ENCODE measurements around the gene NEK4.

DNA sequence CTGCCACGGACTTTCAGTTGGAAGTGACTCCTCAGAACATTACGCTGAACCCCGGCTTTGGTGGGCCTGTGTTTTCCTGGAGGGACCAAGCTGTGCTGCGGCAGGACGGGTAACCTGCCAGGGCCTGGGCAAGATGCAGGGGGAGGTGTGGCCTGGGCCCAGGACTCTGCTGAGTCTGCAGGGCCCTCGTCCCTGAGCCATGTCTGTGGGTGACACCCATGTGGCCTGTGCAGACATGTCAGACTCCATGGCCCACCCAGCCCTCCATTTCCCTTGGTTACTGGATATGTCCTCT, 19.0 kb upstream of the NEK4 start:
- TF ChIP-seq, protein P1, sequence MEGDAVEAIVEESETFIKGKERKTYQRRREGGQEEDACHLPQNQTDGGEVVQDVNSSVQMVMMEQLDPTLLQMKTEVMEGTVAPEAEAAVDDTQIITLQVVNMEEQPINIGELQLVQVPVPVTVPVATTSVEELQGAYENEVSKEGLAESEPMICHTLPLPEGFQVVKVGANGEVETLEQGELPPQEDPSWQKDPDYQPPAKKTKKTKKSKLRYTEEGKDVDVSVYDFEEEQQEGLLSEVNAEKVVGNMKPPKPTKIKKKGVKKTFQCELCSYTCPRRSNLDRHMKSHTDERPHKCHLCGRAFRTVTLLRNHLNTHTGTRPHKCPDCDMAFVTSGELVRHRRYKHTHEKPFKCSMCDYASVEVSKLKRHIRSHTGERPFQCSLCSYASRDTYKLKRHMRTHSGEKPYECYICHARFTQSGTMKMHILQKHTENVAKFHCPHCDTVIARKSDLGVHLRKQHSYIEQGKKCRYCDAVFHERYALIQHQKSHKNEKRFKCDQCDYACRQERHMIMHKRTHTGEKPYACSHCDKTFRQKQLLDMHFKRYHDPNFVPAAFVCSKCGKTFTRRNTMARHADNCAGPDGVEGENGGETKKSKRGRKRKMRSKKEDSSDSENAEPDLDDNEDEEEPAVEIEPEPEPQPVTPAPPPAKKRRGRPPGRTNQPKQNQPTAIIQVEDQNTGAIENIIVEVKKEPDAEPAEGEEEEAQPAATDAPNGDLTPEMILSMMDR (IDR thresholded peaks at IDR 0.05), result no peak
- no peak for TF ChIP-seq POLR2A (IDR thresholded peaks at IDR 0.05)
